C4-2B (cell line): Measurements from ENCODE around the gene SIT1.

Experiments
- CTCF ChIP-seq: fragments of 450-650 bp; conservative IDR thresholded peaks from 2 replicates; pipeline ENCODE4 v1.5.1; 2017; ENCODE audit warnings: mild to moderate bottlenecking
- ZFX ChIP-seq: fragments of 450-650 bp; IDR thresholded peaks from 2 replicates; pipeline ENCODE4 v1.6.1; 2017

- TF ChIP-seq CTCF: no peak
- TF ChIP-seq ZFX: no peak
These were observed 42.5 kb downstream of the SIT1 start for GRCh38 chr9:35608221-35608620.
